Naive thymus-derived CD8-positive, alpha-beta T cell (primary cell): ENCODE measurements around the gene SUSD2. TPM values are rescaled to one million over a fixed set of nuclear protein-coding genes. Genes with fewer than 3 reads are reported as not detected.
"Not testable (repeated sequence)": the region's sequence is repeated elsewhere in the genome, so short reads cannot be mapped to it uniquely, and the experiment has no call there.

Experiments
- ATAC-seq, 2 donors: fragments of 150-1000 bp; cut with Tn5 transposase in 1 of 2; sonication (Bioruptor Pico), chemical (Tn5 transposase) in 1 of 2; 1 replicate in 1 of 2; 2 replicates in 1 of 2; pipeline ENCODE4 v1.10.0; 2021; ENCODE audit warnings: mild to moderate bottlenecking in 2 of 2, moderate library complexity in 2 of 2
- POLR2A ChIA-PET: fragments of 350-600 bp; sonication (Branson Sonifier 250); formaldehyde crosslinking; loops from one replicate; lab custom pipeline; 2021; ENCODE audit warnings: antibody characterized with exemption; lab: Charles Lee
- DNase-seq, 10 donors: peaks; one replicate each; pipeline versions ENCODE4 v3.0.0 to v3.0.0-alpha.2; 2020 to 2022
- H3K27ac Mint-ChIP-seq, 10 donors: one replicate each; pipeline ENCODE4 v1.8.0; 2020 to 2022; ENCODE audit warnings: mild to moderate bottlenecking in 10 of 10, mixed read lengths in 10 of 10, moderate library complexity in 4 of 10, inconsistent platforms in 1 of 10
- H3K27me3 Mint-ChIP-seq, 5 donors: one replicate each; pipeline ENCODE4 v1.8.0; 2021 to 2022; ENCODE audit warnings: mixed read lengths in 5 of 5
- H3K36me3 Mint-ChIP-seq, 3 donors: one replicate each; pipeline ENCODE4 v1.8.0; 2020 to 2022; ENCODE audit warnings: mixed read lengths in 3 of 3, mild to moderate bottlenecking in 2 of 3, inconsistent platforms in 1 of 3
- H3K4me1 Mint-ChIP-seq, 4 donors: one replicate each; pipeline ENCODE4 v1.8.0; 2021 to 2022; ENCODE audit warnings: mixed read lengths in 4 of 4
- H3K4me3 Mint-ChIP-seq, 10 donors: one replicate each; pipeline ENCODE4 v1.8.0; 2020 to 2022; ENCODE audit warnings: mild to moderate bottlenecking in 10 of 10, mixed read lengths in 10 of 10, moderate library complexity in 6 of 10, inconsistent platforms in 1 of 10
- H3K9me3 Mint-ChIP-seq, 9 donors: one replicate each; pipeline ENCODE4 v1.8.0; 2020 to 2022; ENCODE audit warnings: mixed read lengths in 9 of 9, mild to moderate bottlenecking in 3 of 9, inconsistent platforms in 1 of 9, moderate library complexity in 1 of 9
- polyA plus RNA-seq, 3 donors: library from polyadenylated mRNA; unstranded; fragments of 300-500 nt; fragmentation: Illumina TruSeq; gene quantifications; one replicate each; pipeline ENCODE4 v1.2.3, GENCODE V29; 2021
- total RNA-seq, 8 experiments: library from RNA in 2 of 8; stranded (reverse) in 2 of 8; gene quantifications; one replicate each; pipeline ENCODE4 v1.2.3 and lab custom pipeline; 2021 to 2026

SUSD2 gene
- total and polyA plus RNA-seq, 5 experiments from 2014 or later: 0.07 to 1.9 (median 0.87) TPM; not detected in 1

- POLR2A ChIA-PET: interaction anchor here (1.2 to 1.4 kb wide), 3 partner anchors 20 to 47 kb away, joined by 3 to 4 read pairs (median 4); no protein-coding TSS in a partner anchor
These were observed 3.3 kb upstream of the SUSD2 start for GRCh38 chr22:24178021-24178431.

GRCh38 chr22:24178502-24179440, 2.5 kb upstream of the SUSD2 start:
- peaks cover 0 to 36% (median 0%) of the 10 kb centered on the region in 3 donors for H3K36me3 Mint-ChIP-seq
- POLR2A ChIA-PET: interaction anchor here (1.2 to 1.3 kb wide), 3 partner anchors 22 to 48 kb away, joined by 3 to 4 read pairs (median 3); no protein-coding TSS in a partner anchor
- peaks cover 0 to 17% (median 2%) of the 10 kb centered on the region in 4 donors for H3K4me1 Mint-ChIP-seq
- no peaks in the 10 kb centered on the region for H3K9me3 Mint-ChIP-seq
- peak overlapping the region in 9 of 10 donors; percentile 38 to 84 (median 72) for H3K27ac Mint-ChIP-seq
- peak; percentile 40 to 63 for ATAC-seq
- no peak overlapping the region for H3K4me3 Mint-ChIP-seq
- DNase-seq: peak in 1 of 10 donors; percentile 41
- H3K27me3 Mint-ChIP-seq: no peaks in the 10 kb centered on the region

More at GRCh38 chr22:24178021-24178431, 3.3 kb upstream of the SUSD2 start:
- DNase-seq (peak in 1 of 10 donors; percentile 59), ATAC-seq (no peak)
- no peaks in the 10 kb centered on the region for H3K9me3 Mint-ChIP-seq
- H3K27ac Mint-ChIP-seq: peak overlapping the region in 4 of 10 donors; percentile 44 to 78 (median 66)
- H3K36me3 Mint-ChIP-seq: peaks cover 0 to 43% (median 2%) of the 10 kb centered on the region in 3 donors
- no peaks in the 10 kb centered on the region for H3K27me3 Mint-ChIP-seq
- peaks cover 0 to 19% (median 4%) of the 10 kb centered on the region in 4 donors for H3K4me1 Mint-ChIP-seq
- H3K4me3 Mint-ChIP-seq: no peak overlapping the region

DNA sequence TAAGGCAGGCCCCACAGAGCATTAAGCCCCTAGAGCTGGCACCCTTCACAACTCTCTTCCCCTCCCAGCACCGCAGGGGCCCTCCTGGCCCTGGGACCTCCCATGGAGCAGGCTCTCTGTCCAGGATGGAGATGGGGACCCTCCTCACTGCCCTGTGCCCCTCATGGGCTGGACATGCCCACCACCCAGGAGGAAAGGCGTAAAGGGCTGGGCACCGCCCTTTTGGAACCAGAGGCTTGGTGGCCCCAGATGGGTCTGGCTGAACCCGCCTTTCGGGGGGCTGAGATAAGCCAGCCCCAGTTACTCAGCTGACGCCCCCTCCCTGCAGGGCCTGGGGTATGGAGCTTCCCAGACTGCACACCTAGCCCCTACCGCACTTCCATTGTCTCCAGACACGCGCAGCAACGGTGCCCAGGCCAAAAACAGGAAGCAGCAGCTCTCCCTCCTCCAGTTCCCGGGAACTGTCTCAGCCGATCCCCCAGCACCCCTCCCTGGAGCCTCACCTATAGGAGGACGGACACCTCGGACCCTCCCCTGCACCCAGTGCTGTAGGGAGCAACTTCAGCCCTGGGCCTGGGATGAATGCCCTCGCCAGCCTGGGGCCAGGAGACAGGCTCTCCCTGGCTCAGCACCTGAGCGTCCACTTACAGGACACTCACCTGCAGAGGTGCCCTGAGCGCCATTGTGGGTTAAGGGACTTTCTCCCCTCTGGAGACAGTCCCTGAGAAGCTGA, 1.6 kb upstream of the SUSD2 start:
- Mint-ChIP-seq H3K4me3 (no peak overlapping the region), H3K9me3 (no peaks in the 10 kb centered on the region), H3K4me1 (peaks cover 0 to 14% (median 1%) of the 10 kb centered on the region in 4 donors), H3K27ac (peak overlapping the region in 8 of 10 donors; percentile 48 to 84 (median 70)), H3K27me3 (no peaks in the 10 kb centered on the region), H3K36me3 (peaks cover 0 to 28% (median 0%) of the 10 kb centered on the region in 3 donors)
- ATAC-seq: no peak
- peak in 1 of 10 donors; percentile 50 for DNase-seq
- POLR2A ChIA-PET: interaction anchor here (1.2 to 1.4 kb wide), 3 partner anchors 19 to 24 kb away, joined by 3 to 4 read pairs (median 3); no protein-coding TSS in a partner anchor

- peak overlapping the region in 7 of 10 donors; percentile 17 to 75 (median 61) for H3K27ac Mint-ChIP-seq
- peak in 1 of 10 donors; percentile 61 for DNase-seq
- peaks cover 0 to 8% (median 1%) of the 10 kb centered on the region in 4 donors for H3K4me1 Mint-ChIP-seq
- H3K36me3 Mint-ChIP-seq: peaks cover 0 to 20% (median 0%) of the 10 kb centered on the region in 3 donors
- POLR2A ChIA-PET: interaction anchor here (0.7 to 1.6 kb wide), 4 partner anchors 20 to 323 kb away, joined by 3 to 4 read pairs (median 3); partner anchors contain the start of gene SLC2A11
- H3K9me3 Mint-ChIP-seq: no peaks in the 10 kb centered on the region
- H3K4me3 Mint-ChIP-seq: no peak overlapping the region
- ATAC-seq: no peak
- H3K27me3 Mint-ChIP-seq: no peaks in the 10 kb centered on the region
These were observed 785 bp upstream of the SUSD2 start for GRCh38 chr22:24180316-24181087.

- no peaks in the 10 kb centered on the region for H3K27me3 Mint-ChIP-seq
- H3K27ac Mint-ChIP-seq: peak overlapping the region in 4 of 10 donors; percentile 33 to 59 (median 45)
- ATAC-seq (no peak), DNase-seq (peak in 1 of 10 donors; percentile 60)
- no peaks in the 10 kb centered on the region for H3K9me3 Mint-ChIP-seq
- peaks cover 0 to 11% (median 0%) of the 10 kb centered on the region in 3 donors for H3K36me3 Mint-ChIP-seq
- H3K4me1 Mint-ChIP-seq: peaks cover 0 to 6% (median 1%) of the 10 kb centered on the region in 4 donors
- peak overlapping the region in 1 of 10 donors; percentile 46 for H3K4me3 Mint-ChIP-seq
- POLR2A ChIA-PET: interaction anchor here (1.6 kb wide), 1 partner anchor 25 kb away, joined by 3 read pairs; no protein-coding TSS in a partner anchor
These were observed 961 bp downstream of the SUSD2 start for GRCh38 chr22:24181996-24182899.

GRCh38 chr22:24182900-24183246, 1.6 kb downstream of the SUSD2 start:
- H3K27me3 Mint-ChIP-seq: not testable (repeated sequence)
- peaks cover 0 to 11% (median 0%) of the 10 kb centered on the region in 3 donors for H3K36me3 Mint-ChIP-seq

DNA sequence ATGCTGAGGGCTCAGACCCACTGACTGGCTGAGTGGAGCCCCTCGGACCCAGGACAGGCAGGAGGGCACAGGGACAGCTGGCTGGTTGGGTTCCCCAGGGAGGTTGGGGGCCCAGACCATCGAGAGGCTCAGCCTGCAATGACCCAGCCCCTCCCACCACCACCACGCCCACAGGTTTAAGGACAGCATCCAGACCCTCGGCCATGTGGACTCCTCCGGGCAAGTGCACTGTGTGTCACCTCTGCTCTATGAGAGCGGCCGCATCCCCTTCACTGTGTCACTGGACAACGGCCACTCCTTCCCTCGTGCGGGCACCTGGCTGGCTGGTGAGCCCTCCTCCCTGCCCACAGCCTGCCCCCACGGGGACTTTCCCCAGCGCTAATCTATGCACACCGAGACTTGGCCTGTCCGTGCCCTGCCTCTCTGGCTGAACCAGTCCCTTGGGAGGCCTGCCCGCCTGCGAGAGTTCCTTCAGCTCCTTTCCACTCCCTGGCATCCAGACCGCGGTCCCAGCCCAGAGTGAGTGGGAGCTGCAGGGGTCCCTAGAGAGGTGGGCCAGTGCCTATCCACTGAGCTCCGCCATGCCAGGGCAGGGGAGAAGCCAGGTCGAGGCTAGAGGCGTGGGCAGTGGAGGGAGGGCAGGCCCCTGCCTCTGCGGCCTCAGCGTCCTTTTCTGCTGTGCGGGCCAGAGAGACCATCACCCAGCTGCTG, 2.2 kb downstream of the SUSD2 start:
- POLR2A ChIA-PET: no interaction called here
- no peak overlapping the region for H3K27ac Mint-ChIP-seq
- H3K36me3 Mint-ChIP-seq: peaks cover 0 to 13% (median 0%) of the 10 kb centered on the region in 3 donors
- H3K4me3 Mint-ChIP-seq: no peak overlapping the region
- H3K4me1 Mint-ChIP-seq: peaks cover 0 to 3% (median under 1%) of the 10 kb centered on the region in 4 donors
- ATAC-seq (no peak), DNase-seq (peak in 1 of 10 donors; percentile 52)
- H3K27me3 Mint-ChIP-seq: no peaks in the 10 kb centered on the region
- no peaks in the 10 kb centered on the region for H3K9me3 Mint-ChIP-seq

More at GRCh38 chr22:24182900-24183246, 1.6 kb downstream of the SUSD2 start:
- DNase-seq: peak in 1 of 10 donors; percentile 46
- H3K9me3 Mint-ChIP-seq, ATAC-seq, POLR2A ChIA-PET, H3K4me3 Mint-ChIP-seq, H3K27ac Mint-ChIP-seq, H3K4me1 Mint-ChIP-seq: not testable (repeated sequence)

DNA sequence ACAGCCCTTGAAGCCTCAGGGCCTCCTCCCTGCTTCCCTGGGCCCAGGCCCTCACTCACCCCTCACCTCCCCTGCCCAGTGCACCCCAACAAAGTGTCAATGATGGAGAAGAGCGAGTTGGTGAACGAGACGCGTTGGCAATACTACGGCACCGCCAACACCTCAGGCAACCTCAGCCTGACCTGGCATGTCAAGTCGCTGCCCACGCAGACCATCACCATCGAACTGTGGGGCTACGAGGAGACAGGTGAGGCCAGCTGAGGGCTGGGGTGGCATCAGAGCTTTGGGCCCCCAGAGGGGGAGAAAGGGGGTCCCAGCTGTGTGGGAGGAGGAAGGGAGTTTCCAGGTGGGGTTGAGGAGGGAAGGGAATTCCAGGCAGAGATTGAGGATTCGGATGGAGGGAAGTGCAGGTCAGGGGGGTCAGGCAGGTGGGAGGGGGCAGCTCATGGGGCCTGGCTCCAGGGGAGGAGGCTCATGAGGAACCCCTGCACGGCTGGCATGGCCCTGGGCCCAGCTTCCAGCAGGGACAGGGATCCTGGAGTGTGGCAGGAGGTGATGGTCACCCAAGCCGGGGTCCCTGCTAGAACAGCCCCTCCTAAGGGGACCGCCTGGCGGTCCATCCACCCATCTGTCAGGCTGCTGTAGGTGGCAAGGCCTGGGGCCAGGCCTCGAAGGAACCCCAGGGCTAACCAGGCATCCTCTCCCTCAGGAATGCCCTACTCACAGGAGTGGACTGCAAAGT, 2.9 kb downstream of the SUSD2 start:
- no peak overlapping the region for H3K27ac Mint-ChIP-seq
- POLR2A ChIA-PET: interaction anchor here (0.6 kb wide), 1 partner anchor 60 kb away, joined by 3 read pairs; no protein-coding TSS in a partner anchor

DNA sequence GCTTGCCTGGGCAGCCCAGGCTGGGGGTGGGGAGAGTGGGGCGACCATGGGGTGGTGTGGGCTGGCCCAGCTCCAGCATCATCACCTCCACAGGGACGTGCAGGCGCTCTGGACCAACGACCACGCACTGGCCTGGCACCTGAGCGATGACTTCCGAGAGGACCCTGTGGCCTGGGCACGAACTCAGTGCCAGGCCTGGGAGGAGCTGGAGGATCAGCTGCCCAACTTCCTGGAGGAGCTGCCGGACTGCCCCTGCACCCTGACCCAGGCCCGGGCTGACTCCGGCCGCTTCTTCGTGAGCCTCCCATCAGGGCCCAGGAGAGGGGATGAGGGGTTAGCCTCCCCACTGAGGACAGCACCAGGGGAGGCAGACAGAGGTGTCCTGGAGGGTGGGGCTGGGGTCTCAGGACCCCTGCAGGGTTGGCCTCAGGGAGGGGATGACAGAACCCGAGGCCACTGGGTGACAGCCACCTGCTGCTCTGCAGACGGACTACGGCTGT, 3.8 kb downstream of the SUSD2 start:
- Mint-ChIP-seq H3K4me1 (peaks cover 0 to 6% (median 3%) of the 10 kb centered on the region in 4 donors), H3K27me3 (no peaks in the 10 kb centered on the region), H3K36me3 (peaks cover 0 to 6% (median 0%) of the 10 kb centered on the region in 3 donors), H3K27ac (no peak overlapping the region), H3K4me3 (no peak overlapping the region), H3K9me3 (no peaks in the 10 kb centered on the region)
- ATAC-seq: no peak
- POLR2A ChIA-PET: interaction anchor here (0.6 kb wide), 1 partner anchor 60 kb away, joined by 3 read pairs; no protein-coding TSS in a partner anchor
- DNase-seq: peak in 1 of 10 donors; percentile 46

More for the DNA sequence above, 2.9 kb downstream of the SUSD2 start:
- DNase-seq: peak in 1 of 10 donors; percentile 45
- H3K4me1 Mint-ChIP-seq: peaks cover 0 to 2% (median 0%) of the 10 kb centered on the region in 4 donors
- H3K9me3 Mint-ChIP-seq: no peaks in the 10 kb centered on the region
- no peak overlapping the region for H3K4me3 Mint-ChIP-seq
- no peak for ATAC-seq
- H3K27me3 Mint-ChIP-seq: no peaks in the 10 kb centered on the region
- peaks cover 0 to 11% (median 0%) of the 10 kb centered on the region in 3 donors for H3K36me3 Mint-ChIP-seq
